Tongue (tissue), 2 donors: Measurements from ENCODE around the gene ETV7. TPM values are rescaled to one million over a fixed set of nuclear protein-coding genes. Genes with fewer than 3 reads are reported as not detected.
"Not testable (repeated sequence)": the region's sequence is repeated elsewhere in the genome, so short reads cannot be mapped to it uniquely, and the experiment has no call there.

Experiments used
- DNase-seq: peaks from one replicate; pipeline ENCODE4 v3.0.0-alpha.2; 2015
- total RNA-seq: library from RNA; depleted of rRNA; stranded (reverse); fragments of >200 nt; gene quantifications from one replicate; pipeline ENCODE4 v1.2.3, GENCODE V29; 2014

The ETV7 gene
- 0.21 TPM for total RNA-seq

- DNase-seq, result no peak
Measured at GRCh38 chr6:36387440-36388303, at the start of gene ETV7. TSS of gene ETV7 (minus strand) at chr6:36387669. CDS start at chr6:36387541, 128 bp downstream.

- DNase-seq, result no peak
Measured at GRCh38 chr6:36436466-36436865, 49.0 kb upstream of the ETV7 start.

GRCh38 chr6:36432151-36432671 lies 44.7 kb upstream of the ETV7 start:
- DNase-seq, result no peak

- DNase-seq, result no peak
Measured at GRCh38 chr6:36431197-36431596, 43.7 kb upstream of the ETV7 start.

GRCh38 chr6:36430351-36430750 lies 42.9 kb upstream of the ETV7 start:
- no peak for DNase-seq

GRCh38 chr6:36428911-36429310 lies 41.4 kb upstream of the ETV7 start:
- DNase-seq, result no peak

- no peak for DNase-seq
Measured at GRCh38 chr6:36426622-36427021, 39.2 kb upstream of the ETV7 start.

GRCh38 chr6:36423101-36423824 lies 35.8 kb upstream of the ETV7 start:
- peak; percentile 99 for DNase-seq

- DNase-seq, result no peak
Measured at GRCh38 chr6:36422714-36423100, 35.2 kb upstream of the ETV7 start.

GRCh38 chr6:36419310-36419709 lies 31.8 kb upstream of the ETV7 start:
- no peak for DNase-seq

GRCh38 chr6:36418558-36418957 lies 31.1 kb upstream of the ETV7 start:
- DNase-seq, result no peak

- DNase-seq, result no peak
Measured at GRCh38 chr6:36414481-36414880, 27.0 kb upstream of the ETV7 start.

GRCh38 chr6:36413489-36414480 lies 26.3 kb upstream of the ETV7 start:
- no peak for DNase-seq

GRCh38 chr6:36409718-36410117 lies 22.2 kb upstream of the ETV7 start:
- not testable (repeated sequence) for DNase-seq

GRCh38 chr6:36404164-36404563 lies 16.7 kb upstream of the ETV7 start:
- no peak for DNase-seq

GRCh38 chr6:36402481-36402880 lies 15.0 kb upstream of the ETV7 start:
- no peak for DNase-seq

GRCh38 chr6:36399970-36400369 lies 12.5 kb upstream of the ETV7 start:
- no peak for DNase-seq

GRCh38 chr6:36392621-36393020 lies 5.2 kb upstream of the ETV7 start:
- no peak for DNase-seq

GRCh38 chr6:36389353-36389752 lies 1.9 kb upstream of the ETV7 start:
- DNase-seq, result no peak

GRCh38 chr6:36386495-36387439 lies 702 bp downstream of the ETV7 start:
- DNase-seq, result peak; percentile 57

- no peak for DNase-seq
Measured at GRCh38 chr6:36384095-36384494, 3.4 kb downstream of the ETV7 start.
